ENCODE data around the gene FAM20A.

The FAM20A gene

GRCh38 chr17:68600931-68601564, at the start of gene FAM20A:
TSS of gene FAM20A (minus strand) at chr17:68601367. CDS start at chr17:68600666, 701 bp downstream.
- Histone ChIP-seq H3K27ac (ENCODE audit: low read length) (no peak within 1 kb of the TSS), H3K9me3 (ENCODE audit: insufficient read depth, low read length) (no peaks in the 10 kb centered on the region), H3K27me3 (ENCODE audit: low read depth, low read length) (peaks cover 17% of the 10 kb centered on the region), H2AFZ (ENCODE audit: low read depth, low read length) (no peak within 1 kb of the TSS), H3K4me3 (ENCODE audit: low read length) (peak within 1 kb of the TSS; percentile 74), H4K20me1 (ENCODE audit: insufficient read depth, low read length) (no peaks in the 10 kb centered on the region), H3K4me2 (ENCODE audit: low read length) (peak within 1 kb of the TSS; percentile 64), H3K4me1 (ENCODE audit: low read length) (peaks cover 2% of the 10 kb centered on the region; the same call in 1 of the 2 replicates), H3K36me3 (replicated peaks; ENCODE audit: low read depth, low read length) (no peaks in the 10 kb centered on the region), H3K9ac (ENCODE audit: low read length) (0 out of 2 replicates have a peak within 1 kb of the TSS, but pooled peaks have one; percentile 13), H3K79me2 (ENCODE audit: low read length) (no peaks in the 10 kb centered on the region)
- TF ChIP-seq EZH2phosphoT487 (IDR thresholded peaks at IDR 0.05; ENCODE audit: low read depth) (no peak), CTCF (IDR thresholded peaks at IDR 0.05; ENCODE audit: low read depth, low read length) (no peak)

- Histone ChIP-seq H3K36me3 (replicated peaks; ENCODE audit: low read depth, low read length) (no peaks in the 10 kb centered on the region), H3K9ac (ENCODE audit: low read length) (no peak overlapping the region), H4K20me1 (ENCODE audit: insufficient read depth, low read length) (no peaks in the 10 kb centered on the region), H3K4me2 (ENCODE audit: low read length) (no peak overlapping the region), H2AFZ (ENCODE audit: low read depth, low read length) (no peak overlapping the region), H3K27me3 (ENCODE audit: low read depth, low read length) (0 out of 2 replicates have a peak, but pooled peaks cover 4% of the 10 kb centered on the region), H3K27ac (ENCODE audit: low read length) (no peak overlapping the region), H3K79me2 (ENCODE audit: low read length) (no peaks in the 10 kb centered on the region), H3K4me1 (ENCODE audit: low read length) (no peaks in the 10 kb centered on the region), H3K9me3 (ENCODE audit: insufficient read depth, low read length) (no peaks in the 10 kb centered on the region), H3K4me3 (ENCODE audit: low read length) (no peak overlapping the region)
- no peak for TF ChIP-seq EZH2phosphoT487 (IDR thresholded peaks at IDR 0.05; ENCODE audit: low read depth)
- no peak for TF ChIP-seq CTCF (IDR thresholded peaks at IDR 0.05; ENCODE audit: low read depth, low read length)
Observed at GRCh38 chr17:68649324-68649723, 48.2 kb upstream of the FAM20A start.

- peaks cover 19% of the 10 kb centered on the region for H3K27me3 ChIP-seq (ENCODE audit: low read depth, low read length)
- no peaks in the 10 kb centered on the region for H3K79me2 ChIP-seq (ENCODE audit: low read length)
- H3K4me1 ChIP-seq (ENCODE audit: low read length), result no peaks in the 10 kb centered on the region
- no peak overlapping the region for H3K4me3 ChIP-seq (ENCODE audit: low read length)
- no peaks in the 10 kb centered on the region for H3K36me3 ChIP-seq (replicated peaks; ENCODE audit: low read depth, low read length)
- no peak for TF ChIP-seq CTCF (IDR thresholded peaks at IDR 0.05; ENCODE audit: low read depth, low read length)
- no peak overlapping the region for H3K9ac ChIP-seq (ENCODE audit: low read length)
- no peak overlapping the region for H2AFZ ChIP-seq (ENCODE audit: low read depth, low read length)
- no peaks in the 10 kb centered on the region for H3K9me3 ChIP-seq (ENCODE audit: insufficient read depth, low read length)
- no peaks in the 10 kb centered on the region for H4K20me1 ChIP-seq (ENCODE audit: insufficient read depth, low read length)
- no peak overlapping the region for H3K27ac ChIP-seq (ENCODE audit: low read length)
- no peak overlapping the region for H3K4me2 ChIP-seq (ENCODE audit: low read length)
Observed at GRCh38 chr17:68646626-68647526, 45.7 kb upstream of the FAM20A start.

GRCh38 chr17:68642118-68642412, 40.9 kb upstream of the FAM20A start:
- Histone ChIP-seq H3K9me3 (ENCODE audit: insufficient read depth, low read length) (no peaks in the 10 kb centered on the region), H3K27me3 (ENCODE audit: low read depth, low read length) (peaks cover 27% of the 10 kb centered on the region), H3K4me3 (ENCODE audit: low read length) (no peak overlapping the region), H3K79me2 (ENCODE audit: low read length) (no peaks in the 10 kb centered on the region), H3K4me1 (ENCODE audit: low read length) (no peaks in the 10 kb centered on the region), H2AFZ (ENCODE audit: low read depth, low read length) (no peak overlapping the region), H3K9ac (ENCODE audit: low read length) (no peak overlapping the region), H3K4me2 (ENCODE audit: low read length) (no peak overlapping the region), H3K36me3 (replicated peaks; ENCODE audit: low read depth, low read length) (no peaks in the 10 kb centered on the region), H4K20me1 (ENCODE audit: insufficient read depth, low read length) (no peaks in the 10 kb centered on the region), H3K27ac (ENCODE audit: low read length) (no peak overlapping the region)
- TF ChIP-seq EZH2phosphoT487 (IDR thresholded peaks at IDR 0.05; ENCODE audit: low read depth) (no peak), CTCF (IDR thresholded peaks at IDR 0.05; ENCODE audit: low read depth, low read length) (no peak)

Data from OCI-LY3 (cell line).